ENCODE results near the gene HNRNPH1.
A peak's percentile ranks its signal among the peaks of the same experiment; 100 is the strongest.

Gene HNRNPH1

DNA sequence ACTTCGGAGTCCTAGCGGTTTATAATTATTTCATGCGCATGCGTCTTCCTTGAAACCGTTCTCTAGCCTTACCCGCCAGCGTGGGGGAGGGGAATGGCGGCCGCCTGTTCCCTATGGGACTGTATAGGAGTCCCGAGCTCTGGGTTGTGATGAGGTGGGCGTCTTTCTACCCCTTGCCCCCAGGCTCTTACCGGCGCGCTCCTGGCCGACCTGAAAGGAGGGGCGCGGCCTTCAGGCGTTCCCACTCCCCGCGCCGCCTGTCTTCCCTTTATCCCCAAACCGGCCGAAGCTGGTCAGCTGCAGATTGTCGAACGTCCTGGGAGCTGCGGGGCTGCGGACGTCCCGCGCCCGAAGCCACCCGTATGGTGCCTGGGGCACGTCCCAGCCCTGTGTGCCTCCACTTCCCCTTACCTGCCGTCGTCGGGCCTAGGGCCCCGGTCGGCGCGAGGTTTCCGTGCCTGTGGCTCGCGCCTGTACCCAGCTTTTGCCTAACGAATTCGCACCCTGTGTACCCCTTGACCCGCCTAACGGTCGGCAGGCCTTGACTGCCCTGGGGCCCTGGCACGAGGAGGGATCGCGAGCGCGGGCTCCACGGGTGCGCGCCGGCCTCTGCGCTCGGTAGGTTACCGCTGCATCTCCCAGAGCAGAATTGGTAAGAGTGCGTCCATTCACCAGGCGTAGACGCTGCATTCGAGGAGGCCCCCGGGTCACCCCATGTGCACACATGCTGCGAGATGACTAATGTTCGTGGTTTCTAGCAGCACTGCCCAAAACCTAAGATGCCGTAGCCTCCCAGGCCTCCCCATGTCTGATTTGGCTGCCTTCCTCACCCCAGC, 653 bp upstream of the HNRNPH1 start:
- TF ChIP-seq ARNTL (CRISPR knock-in tag; IDR thresholded peaks at IDR 0.05; ENCODE audit: borderline replicate concordance, low read depth), result no peak
- peak; percentile 38; the same call in 1 of the 2 replicates for TF ChIP-seq PATZ1 (CRISPR knock-in tag; IDR thresholded peaks at IDR 0.05; ENCODE audit: borderline replicate concordance)
- TF ChIP-seq ZFP3 (CRISPR knock-in tag; IDR thresholded peaks at IDR 0.05), result peak; percentile 59; the same call in 1 of the 2 replicates
- TF ChIP-seq TSHZ2 (CRISPR knock-in tag; IDR thresholded peaks at IDR 0.05), result 0 out of 2 replicates have a peak, but pooled peaks have one; percentile 46
- peak; percentile 42 for ATAC-seq

GRCh38 chr5:179621551-179622214, 1.8 kb downstream of the HNRNPH1 start:
- no peak for TF ChIP-seq ARNTL (CRISPR knock-in tag; IDR thresholded peaks at IDR 0.05; ENCODE audit: borderline replicate concordance, low read depth)
- no peak for TF ChIP-seq ZNF8 (CRISPR knock-in tag; IDR thresholded peaks at IDR 0.05)
- ATAC-seq, result no peak

- no peak for TF ChIP-seq ESRRG (CRISPR knock-in tag; IDR thresholded peaks at IDR 0.05)
- TF ChIP-seq ZC3H10 (CRISPR knock-in tag; IDR thresholded peaks at IDR 0.05), result no peak
- TF ChIP-seq ZNF8 (CRISPR knock-in tag; IDR thresholded peaks at IDR 0.05), result no peak
- TF ChIP-seq RARB (CRISPR knock-in tag; IDR thresholded peaks at IDR 0.05), result no peak
- no peak for TF ChIP-seq CSRNP3 (CRISPR knock-in tag; IDR thresholded peaks at IDR 0.05)
- TF ChIP-seq TCF4 (CRISPR knock-in tag; IDR thresholded peaks at IDR 0.05; ENCODE audit: borderline replicate concordance), result no peak
- TF ChIP-seq ISL1 (CRISPR knock-in tag; IDR thresholded peaks at IDR 0.05), result no peak
- no peak for TF ChIP-seq ZNF70 (CRISPR knock-in tag; IDR thresholded peaks at IDR 0.05)
- ATAC-seq, result no peak
These were observed 2.6 kb downstream of the HNRNPH1 start for GRCh38 chr5:179620703-179621350.

- ATAC-seq, result no peak
- TF ChIP-seq CREB5 (CRISPR knock-in tag; IDR thresholded peaks at IDR 0.05; ENCODE audit: low read depth) (no peak), PATZ1 (CRISPR knock-in tag; IDR thresholded peaks at IDR 0.05; ENCODE audit: borderline replicate concordance) (no peak), ARNTL (CRISPR knock-in tag; IDR thresholded peaks at IDR 0.05; ENCODE audit: borderline replicate concordance, low read depth) (no peak), ISL1 (CRISPR knock-in tag; IDR thresholded peaks at IDR 0.05) (no peak), OSR1 (CRISPR knock-in tag; IDR thresholded peaks at IDR 0.05) (no peak)
These were observed 3.2 kb downstream of the HNRNPH1 start for GRCh38 chr5:179620293-179620692.

Measured in SK-N-SH treated with all-trans-retinoic acid at 6 μM for 48 hours (cell line).